ENCODE results near the gene ITGB8. TPM values are rescaled to one million over a fixed set of nuclear protein-coding genes. Genes with fewer than 3 reads are reported as not detected.

The ITGB8 gene
- total and polyA plus RNA-seq, 9 donors: 3.7 to 45.5 (median 10.6) TPM

DNA sequence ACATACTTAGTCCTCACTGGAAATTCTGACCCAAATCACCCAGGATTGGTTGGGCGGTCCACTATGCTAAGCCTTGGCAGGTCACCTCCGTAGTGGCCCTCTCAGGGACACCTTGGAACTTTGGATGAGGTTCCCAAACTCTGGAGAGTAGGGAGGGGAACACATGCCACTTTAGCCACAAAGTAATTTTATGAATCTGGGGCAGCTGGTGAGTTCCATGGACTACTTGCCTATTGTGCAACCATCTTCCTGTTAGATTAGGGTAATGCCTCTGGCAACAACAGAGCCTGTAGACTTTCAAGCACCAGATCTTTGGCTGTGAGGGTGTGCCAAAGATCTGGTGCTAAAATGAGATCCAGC lies 77.7 kb downstream of the ITGB8 start:
- no peak for TF ChIP-seq POLR2A (IDR thresholded peaks at IDR 0.05)
- no peak for TF ChIP-seq EP300 (IDR thresholded peaks at IDR 0.05)
- TF ChIP-seq, protein P1, sequence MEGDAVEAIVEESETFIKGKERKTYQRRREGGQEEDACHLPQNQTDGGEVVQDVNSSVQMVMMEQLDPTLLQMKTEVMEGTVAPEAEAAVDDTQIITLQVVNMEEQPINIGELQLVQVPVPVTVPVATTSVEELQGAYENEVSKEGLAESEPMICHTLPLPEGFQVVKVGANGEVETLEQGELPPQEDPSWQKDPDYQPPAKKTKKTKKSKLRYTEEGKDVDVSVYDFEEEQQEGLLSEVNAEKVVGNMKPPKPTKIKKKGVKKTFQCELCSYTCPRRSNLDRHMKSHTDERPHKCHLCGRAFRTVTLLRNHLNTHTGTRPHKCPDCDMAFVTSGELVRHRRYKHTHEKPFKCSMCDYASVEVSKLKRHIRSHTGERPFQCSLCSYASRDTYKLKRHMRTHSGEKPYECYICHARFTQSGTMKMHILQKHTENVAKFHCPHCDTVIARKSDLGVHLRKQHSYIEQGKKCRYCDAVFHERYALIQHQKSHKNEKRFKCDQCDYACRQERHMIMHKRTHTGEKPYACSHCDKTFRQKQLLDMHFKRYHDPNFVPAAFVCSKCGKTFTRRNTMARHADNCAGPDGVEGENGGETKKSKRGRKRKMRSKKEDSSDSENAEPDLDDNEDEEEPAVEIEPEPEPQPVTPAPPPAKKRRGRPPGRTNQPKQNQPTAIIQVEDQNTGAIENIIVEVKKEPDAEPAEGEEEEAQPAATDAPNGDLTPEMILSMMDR (IDR thresholded peaks at IDR 0.05): no peak
- Histone ChIP-seq H3K4me1 (ENCODE audit: insufficient read depth) (peaks cover 11% of the 10 kb centered on the region), H3K4me3 (no peak overlapping the region), H3K36me3 (no peaks in the 10 kb centered on the region), H3K9me3 (no peaks in the 10 kb centered on the region), H3K27me3 (no peaks in the 10 kb centered on the region), H3K27ac (peak overlapping the region in 1 of 2 donors; percentile 67)
- 63 to 80% (median 76%) methylated on average over 2 of the region's 2 CpGs for WGBS, 3 donors
- intact Hi-C loops (cut with DNase I): no loop called here
- DNase-seq: peak in 3 of 5 donors; percentile 14 to 18 (median 15)

DNA sequence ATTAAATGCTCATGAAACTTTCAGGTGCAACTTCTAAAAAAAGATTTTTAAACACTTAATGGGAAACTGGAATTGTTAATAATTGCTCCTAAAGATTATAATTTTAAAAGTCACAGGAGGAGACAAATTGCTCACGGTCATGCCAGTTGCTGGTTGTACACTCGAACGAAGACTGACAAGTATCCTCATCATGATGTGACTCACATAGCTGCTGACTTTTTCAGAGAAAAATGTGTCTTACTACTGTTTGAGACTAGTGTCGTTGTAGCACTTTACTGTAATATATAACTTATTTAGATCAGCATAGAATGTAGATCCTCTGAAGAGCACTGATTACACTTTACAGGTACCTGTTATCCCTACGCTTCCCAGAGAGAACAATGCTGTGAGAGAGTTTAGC lies 79.3 kb downstream of the ITGB8 start:
- intact Hi-C loops (cut with DNase I): no loop called here
- peaks cover 10% of the 10 kb centered on the region for H3K4me1 ChIP-seq (ENCODE audit: insufficient read depth)

DNA sequence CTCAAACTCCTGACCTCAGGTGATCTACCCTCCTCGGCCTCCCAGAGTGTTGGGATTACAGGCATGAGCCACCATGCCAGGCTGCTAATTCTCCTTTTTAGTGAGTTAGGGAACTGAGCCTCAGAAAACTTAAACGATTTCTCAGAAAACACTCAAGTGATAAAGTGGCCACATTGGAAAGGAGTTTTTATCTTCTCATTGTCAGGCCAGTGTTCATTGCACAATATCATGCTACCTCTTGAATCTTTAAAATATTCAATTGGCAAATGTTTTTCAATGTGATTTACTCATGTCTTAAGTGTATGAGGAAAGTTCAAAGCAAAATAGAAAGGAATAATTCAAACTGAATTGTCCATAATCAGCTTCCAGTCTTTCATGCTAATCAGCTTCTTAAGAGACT lies 80.7 kb downstream of the ITGB8 start:
- no peak for TF ChIP-seq EP300 (IDR thresholded peaks at IDR 0.05)
- TF ChIP-seq, protein P1 (IDR thresholded peaks at IDR 0.05): no peak
- TF ChIP-seq POLR2A (IDR thresholded peaks at IDR 0.05): no peak
- no peak overlapping the region for H3K4me3 ChIP-seq
- H3K9me3 ChIP-seq: no peaks in the 10 kb centered on the region
- peaks cover 10% of the 10 kb centered on the region for H3K4me1 ChIP-seq (ENCODE audit: insufficient read depth)
- no peak for DNase-seq
- H3K27ac ChIP-seq: no peak overlapping the region
- no peaks in the 10 kb centered on the region for H3K36me3 ChIP-seq
- H3K27me3 ChIP-seq: no peaks in the 10 kb centered on the region
- intact Hi-C loops (cut with DNase I): no loop called here
- WGBS, 3 donors: 91 to 94% (median 92%) methylated on average over 2 of the region's 2 CpGs

More for the DNA sequence above, 79.3 kb downstream of the ITGB8 start:
- 94 to 96% (median 95%) methylated on average over 5 of the region's 5 CpGs for WGBS, 3 donors
- H3K27me3 ChIP-seq: no peaks in the 10 kb centered on the region
- no peaks in the 10 kb centered on the region for H3K36me3 ChIP-seq
- TF ChIP-seq, protein P1 (IDR thresholded peaks at IDR 0.05): no peak
- TF ChIP-seq POLR2A (IDR thresholded peaks at IDR 0.05) (no peak), EP300 (IDR thresholded peaks at IDR 0.05) (no peak)
- no peak overlapping the region for H3K27ac ChIP-seq
- DNase-seq: no peak
- H3K9me3 ChIP-seq: no peaks in the 10 kb centered on the region
- no peak overlapping the region for H3K4me3 ChIP-seq

DNA sequence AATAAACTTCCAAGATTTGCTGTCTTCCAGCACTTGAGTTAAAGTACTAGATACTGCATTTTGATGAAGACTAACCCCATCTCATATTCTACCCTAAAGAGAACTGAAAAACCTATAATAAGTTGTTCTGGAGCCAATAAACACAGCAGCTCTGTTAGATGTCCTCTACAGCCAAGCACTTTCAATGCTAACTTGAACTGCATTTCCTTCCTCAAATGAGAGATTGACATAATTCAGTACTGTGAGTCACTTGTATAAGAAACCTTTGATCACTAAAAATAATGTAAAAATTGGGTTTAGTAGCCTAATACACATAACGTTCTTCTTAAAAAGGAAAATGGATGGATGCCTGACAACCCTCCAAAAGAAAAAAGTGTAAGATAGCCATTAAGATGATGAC lies 81.3 kb downstream of the ITGB8 start:
- intact Hi-C loops (cut with DNase I): no loop called here

More for the DNA sequence above, 81.3 kb downstream of the ITGB8 start:
- TF ChIP-seq POLR2A (IDR thresholded peaks at IDR 0.05) (no peak), EP300 (IDR thresholded peaks at IDR 0.05) (no peak)
- TF ChIP-seq, protein P1 (IDR thresholded peaks at IDR 0.05): no peak
- no peaks in the 10 kb centered on the region for H3K36me3 ChIP-seq
- H3K9me3 ChIP-seq: no peaks in the 10 kb centered on the region
- 80 to 88% (median 87%) methylated on average over 1 of the region's 1 CpG for WGBS, 3 donors
- peaks cover 10% of the 10 kb centered on the region for H3K4me1 ChIP-seq (ENCODE audit: insufficient read depth)
- H3K27me3 ChIP-seq: no peaks in the 10 kb centered on the region
- H3K4me3 ChIP-seq: no peak overlapping the region
- no peak for DNase-seq
- no peak overlapping the region for H3K27ac ChIP-seq

Measured in ovary (tissue), 9 donors.